ENCODE data around the gene GPC5.
"Not testable (repeated sequence)": the region's sequence is repeated elsewhere in the genome, so short reads cannot be mapped to it uniquely, and the experiment has no call there.

The GPC5 gene

GRCh38 chr13:92825938-92826596, 1427.6 kb downstream of the GPC5 start:
- DNase-seq: no peak

GRCh38 chr13:92827503-92827902, 1429.1 kb downstream of the GPC5 start:
- DNase-seq: no peak

- DNase-seq: no peak
Observed at GRCh38 chr13:92829930-92830329, 1431.5 kb downstream of the GPC5 start.

- no peak for DNase-seq
Observed at GRCh38 chr13:92830821-92831220, 1432.4 kb downstream of the GPC5 start.

GRCh38 chr13:92833071-92833470, 1434.7 kb downstream of the GPC5 start:
- DNase-seq: no peak

GRCh38 chr13:92836171-92836570, 1437.8 kb downstream of the GPC5 start:
- no peak for DNase-seq

GRCh38 chr13:92838786-92839185, 1440.4 kb downstream of the GPC5 start:
- no peak for DNase-seq

GRCh38 chr13:92842145-92842544, 1443.7 kb downstream of the GPC5 start:
- no peak for DNase-seq

GRCh38 chr13:92843549-92843948, 1445.1 kb downstream of the GPC5 start:
- DNase-seq: no peak

GRCh38 chr13:92849381-92849780, 1451.0 kb downstream of the GPC5 start:
- no peak for DNase-seq

GRCh38 chr13:92864584-92865284, 1466.3 kb downstream of the GPC5 start:
- no peak for DNase-seq

GRCh38 chr13:92873029-92873428, 1474.6 kb downstream of the GPC5 start:
- no peak for DNase-seq

GRCh38 chr13:92886535-92887077, 1488.2 kb downstream of the GPC5 start:
- DNase-seq: no peak

- no peak for DNase-seq
Observed at GRCh38 chr13:92894447-92894846, 1496.0 kb downstream of the GPC5 start.

GRCh38 chr13:92896842-92897241, 1498.4 kb downstream of the GPC5 start:
- DNase-seq: no peak

GRCh38 chr13:92898946-92899345, 1500.5 kb downstream of the GPC5 start:
- not testable (repeated sequence) for DNase-seq

GRCh38 chr13:92900446-92900845, 1502.0 kb downstream of the GPC5 start:
- DNase-seq: no peak

GRCh38 chr13:92901739-92902138, 1503.3 kb downstream of the GPC5 start:
- no peak for DNase-seq

- no peak for DNase-seq
Observed at GRCh38 chr13:92912629-92913028, 1514.2 kb downstream of the GPC5 start.

- no peak for DNase-seq
Observed at GRCh38 chr13:92913840-92914239, 1515.4 kb downstream of the GPC5 start.

Measured in activated T-cell treated with anti-CD3 and anti-CD28 coated beads for 4 hours (primary cell).